ENCODE results near the gene PTCH2. TPM values are rescaled to one million over a fixed set of nuclear protein-coding genes. Genes with fewer than 3 reads are reported as not detected.

Gene PTCH2
- total RNA-seq, 1 experiment from 2014 or later, result 1.1 TPM

GRCh38 chr1:44792736-44793502 is 50.1 kb downstream of the PTCH2 start (continued):
- no peak for TF ChIP-seq ZNF281 (CRISPR knock-in tag; IDR thresholded peaks at IDR 0.05)
- TF ChIP-seq ZBTB43 (CRISPR knock-in tag; IDR thresholded peaks at IDR 0.05), result no peak

GRCh38 chr1:44790968-44791801 is 51.9 kb downstream of the PTCH2 start:
- Mint-ChIP-seq H3K4me3 (no peak overlapping the region), H3K4me1 (peaks cover 20% of the 10 kb centered on the region), H3K9me3 (no peaks in the 10 kb centered on the region), H3K27me3 (ENCODE audit: low read depth) (peaks cover 4% of the 10 kb centered on the region), H3K36me3 (no peaks in the 10 kb centered on the region), H3K27ac (no peak overlapping the region)
- ATAC-seq, result no peak
- no peak for TF ChIP-seq RORB (CRISPR knock-in tag; IDR thresholded peaks at IDR 0.05)
- TF ChIP-seq ZNF219 (CRISPR knock-in tag; IDR thresholded peaks at IDR 0.05; ENCODE audit: borderline replicate concordance), result no peak
- no peak for TF ChIP-seq ZNF423 (CRISPR knock-in tag; IDR thresholded peaks at IDR 0.05)
- TF ChIP-seq FOXP4 (CRISPR knock-in tag; IDR thresholded peaks at IDR 0.05), result no peak
- no peak for TF ChIP-seq ZNF512 (CRISPR knock-in tag; IDR thresholded peaks at IDR 0.05; ENCODE audit: borderline replicate concordance)
- TF ChIP-seq ATF2 (CRISPR knock-in tag; IDR thresholded peaks at IDR 0.05; ENCODE audit: borderline replicate concordance, low read depth), result no peak
- no peak for TF ChIP-seq ZNF317 (CRISPR knock-in tag; IDR thresholded peaks at IDR 0.05; ENCODE audit: borderline replicate concordance, low read depth)
- TF ChIP-seq E2F4 (CRISPR knock-in tag; IDR thresholded peaks at IDR 0.05; ENCODE audit: borderline replicate concordance, low read depth), result no peak
- TF ChIP-seq ZBTB21 (CRISPR knock-in tag; IDR thresholded peaks at IDR 0.05; ENCODE audit: borderline replicate concordance), result no peak
- no peak for TF ChIP-seq E2F5 (CRISPR knock-in tag; IDR thresholded peaks at IDR 0.05)
- no peak for DNase-seq (ENCODE audit: low spot score)
- CTCF ChIA-PET, result interaction anchor here (0.7 to 2.6 kb wide), 2 partner anchors 9 to 37 kb away, joined by 3 to 12 read pairs; partner anchors contain the start of gene PLK3
- POLR2A ChIA-PET, result interaction anchor here (1.4 to 1.5 kb wide), 2 partner anchors 9 to 22 kb away, joined by 4 read pairs; partner anchors contain the start of gene PLK3

All from WTC11 (cell line).